Skeletal muscle tissue (tissue), 4 donors: ENCODE data around the gene TM4SF4. TPM values are rescaled to one million over a fixed set of nuclear protein-coding genes. Genes with fewer than 3 reads are reported as not detected.

Experiments
- H3K27ac ChIP-seq: one replicate; pipeline ENCODE4 v1.7.0; 2013; ENCODE audit warnings: mild to moderate bottlenecking, low read depth, low read length, inconsistent platforms
- H3K27me3 ChIP-seq, 3 donors: one replicate each; pipeline ENCODE4 v1.7.0; 2013; ENCODE audit warnings: low read length in 3 of 3; ENCODE audit not compliant: control insufficient read depth in 3 of 3, insufficient read depth in 3 of 3
- H3K36me3 ChIP-seq, 3 donors: one replicate each; pipeline ENCODE4 v1.7.0; 2013; ENCODE audit warnings: low read length in 3 of 3; ENCODE audit not compliant: control insufficient read depth in 3 of 3, insufficient read depth in 3 of 3
- H3K4me1 ChIP-seq, 3 donors: one replicate each; pipeline ENCODE4 v1.7.0; 2013; ENCODE audit warnings: low read length in 3 of 3, mild to moderate bottlenecking in 3 of 3; ENCODE audit not compliant: control insufficient read depth in 3 of 3, insufficient read depth in 3 of 3
- H3K4me3 ChIP-seq, 3 donors: one replicate each; pipeline ENCODE4 v1.7.0; 2013; ENCODE audit warnings: low read length in 3 of 3
- H3K9ac ChIP-seq, 3 donors: one replicate each; pipeline ENCODE4 v1.7.0; 2013; ENCODE audit warnings: low read length in 3 of 3, mild to moderate bottlenecking in 3 of 3, moderate library complexity in 2 of 3, low read depth in 1 of 3
- H3K9me3 ChIP-seq, 3 donors: one replicate each; pipeline ENCODE4 v1.7.0; 2013; ENCODE audit warnings: low read length in 3 of 3; ENCODE audit not compliant: control insufficient read depth in 3 of 3
- total RNA-seq: library from RNA; depleted of rRNA; stranded (reverse); fragments of >200 nt; gene quantifications from one replicate; pipeline ENCODE4 v1.2.3, GENCODE V29; 2014
- donor health status: Osteomylitis.

TM4SF4 gene
- total RNA-seq, 1 donor from 2014 or later: not detected

DNA sequence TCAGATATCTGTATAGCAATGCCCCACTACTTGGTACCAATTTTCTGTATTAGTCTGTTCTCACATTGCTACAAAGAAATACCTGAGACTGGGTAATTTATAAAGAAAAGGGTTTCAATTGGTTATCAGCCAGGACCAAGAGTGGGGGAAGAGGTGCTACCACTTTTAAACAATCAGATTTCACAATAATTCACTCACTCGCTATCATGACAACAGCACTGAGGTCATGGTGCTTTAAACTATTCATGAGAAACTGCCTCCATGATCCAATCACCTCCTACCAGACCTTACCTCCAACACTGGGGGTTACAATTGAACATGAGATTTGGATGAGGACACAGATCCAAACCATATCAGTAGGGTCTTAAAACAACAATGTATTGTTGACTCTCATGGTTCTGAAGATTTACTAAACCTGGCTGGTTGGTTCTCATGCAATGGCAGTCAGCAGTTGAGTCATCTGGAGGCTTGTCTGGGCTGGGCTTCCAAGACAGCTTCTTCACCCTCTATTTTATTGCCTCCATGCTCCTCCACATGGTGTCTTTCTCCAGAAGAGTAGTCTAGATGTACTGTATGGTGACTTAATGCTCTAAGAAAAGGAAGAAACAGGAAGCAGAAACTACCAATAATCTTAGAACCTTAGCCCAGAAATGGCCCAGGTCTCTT, 21.2 kb upstream of the TM4SF4 start:
- H3K9me3 ChIP-seq: no peaks in the 10 kb centered on the region
- H3K27ac ChIP-seq: no peak overlapping the region
- H3K9ac ChIP-seq: no peak overlapping the region
- no peaks in the 10 kb centered on the region for H3K36me3 ChIP-seq
- peaks cover 6 to 12% (median 9%) of the 10 kb centered on the region in 3 donors for H3K4me1 ChIP-seq
- H3K27me3 ChIP-seq: no peaks in the 10 kb centered on the region
- H3K4me3 ChIP-seq: no peak overlapping the region

DNA sequence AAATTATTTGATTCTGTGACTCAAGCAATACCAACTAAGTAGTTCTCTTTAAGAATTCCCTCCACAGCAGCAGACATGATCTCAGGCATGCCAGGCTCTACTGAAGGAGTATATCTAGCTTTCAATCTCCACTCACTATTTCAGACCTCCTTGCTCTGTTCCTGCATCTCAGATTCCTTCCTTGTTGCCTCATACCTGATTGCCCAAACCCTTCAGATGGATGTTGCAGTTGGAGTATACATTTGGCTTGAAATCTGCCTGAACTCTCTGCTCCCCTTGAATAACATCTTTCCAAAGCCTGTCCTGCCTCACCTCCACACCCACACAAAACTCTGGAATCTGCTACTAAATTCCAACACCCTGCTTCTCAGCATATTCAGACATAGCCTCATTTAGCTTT, 19.8 kb upstream of the TM4SF4 start:
- Histone ChIP-seq H3K36me3 (no peaks in the 10 kb centered on the region), H3K27me3 (no peaks in the 10 kb centered on the region), H3K4me1 (peaks cover 3 to 8% (median 7%) of the 10 kb centered on the region in 3 donors), H3K4me3 (no peak overlapping the region), H3K9me3 (no peaks in the 10 kb centered on the region), H3K9ac (no peak overlapping the region), H3K27ac (no peak overlapping the region)

- Histone ChIP-seq H3K27ac (no peak overlapping the region), H3K9me3 (no peaks in the 10 kb centered on the region), H3K4me1 (peaks cover 0 to 4% (median 1%) of the 10 kb centered on the region in 3 donors), H3K36me3 (no peaks in the 10 kb centered on the region), H3K27me3 (no peaks in the 10 kb centered on the region), H3K4me3 (no peak overlapping the region), H3K9ac (no peak overlapping the region)
Observed at GRCh38 chr3:149455366-149455765, 19.1 kb upstream of the TM4SF4 start.

DNA sequence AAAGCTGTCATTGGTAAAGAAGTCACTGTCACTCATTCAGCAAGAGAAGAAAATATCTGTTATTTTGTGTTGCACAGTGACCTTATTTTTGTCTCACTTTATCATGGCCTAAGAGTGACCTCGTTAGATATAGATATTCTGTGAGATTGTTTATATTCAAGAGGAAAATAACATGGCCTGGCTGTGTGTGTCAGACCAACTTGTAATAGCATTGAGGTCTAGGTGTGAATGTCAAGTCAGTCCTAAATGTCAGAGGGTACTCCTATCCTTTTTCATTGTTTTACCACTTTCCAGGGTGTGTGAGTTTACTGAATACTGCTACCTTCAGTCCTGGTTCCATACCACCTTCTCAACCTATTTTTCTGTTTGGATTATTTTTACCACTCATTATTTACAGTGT, 18.5 kb upstream of the TM4SF4 start:
- H3K4me1 ChIP-seq: peaks cover 0 to 5% (median 3%) of the 10 kb centered on the region in 3 donors
- no peaks in the 10 kb centered on the region for H3K9me3 ChIP-seq
- H3K27me3 ChIP-seq: no peaks in the 10 kb centered on the region
- H3K4me3 ChIP-seq: no peak overlapping the region
- no peak overlapping the region for H3K27ac ChIP-seq
- H3K9ac ChIP-seq: no peak overlapping the region
- no peaks in the 10 kb centered on the region for H3K36me3 ChIP-seq

DNA sequence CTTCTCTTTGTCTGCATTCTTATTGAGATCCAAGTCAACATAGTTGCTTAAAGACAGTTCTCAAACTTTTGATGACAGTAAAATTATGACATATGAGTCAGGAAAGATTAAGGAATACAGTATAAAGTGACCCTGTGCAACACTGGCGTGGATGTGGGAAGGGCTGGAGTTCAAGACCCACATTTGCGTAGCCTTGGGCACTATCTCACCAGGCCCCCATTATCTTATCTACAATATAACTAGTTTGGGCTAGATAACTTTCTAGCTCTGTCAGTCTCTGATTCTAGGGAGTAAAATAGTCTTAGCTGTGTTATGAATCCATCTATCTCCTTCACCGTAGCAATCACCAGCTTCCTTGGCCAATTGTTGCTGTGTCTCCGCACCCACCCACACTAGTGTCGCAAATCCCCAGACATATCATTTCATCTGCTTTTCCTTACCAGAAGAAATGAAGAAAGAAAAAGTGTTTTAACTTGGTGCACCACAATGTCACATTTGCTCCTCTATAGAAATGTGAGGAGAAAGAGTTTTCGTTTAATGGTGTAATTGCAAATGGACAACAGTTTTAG, 14.9 kb upstream of the TM4SF4 start:
- no peak overlapping the region for H3K4me3 ChIP-seq
- no peak overlapping the region for H3K9ac ChIP-seq
- H3K36me3 ChIP-seq: no peaks in the 10 kb centered on the region
- no peaks in the 10 kb centered on the region for H3K27me3 ChIP-seq
- no peaks in the 10 kb centered on the region for H3K9me3 ChIP-seq
- no peak overlapping the region for H3K27ac ChIP-seq
- peaks cover 2 to 5% (median 3%) of the 10 kb centered on the region in 3 donors for H3K4me1 ChIP-seq

- Histone ChIP-seq H3K27me3 (no peaks in the 10 kb centered on the region), H3K4me3 (no peak overlapping the region), H3K36me3 (no peaks in the 10 kb centered on the region), H3K4me1 (peaks cover 2 to 5% (median 3%) of the 10 kb centered on the region in 3 donors), H3K9ac (no peak overlapping the region), H3K27ac (no peak overlapping the region), H3K9me3 (no peaks in the 10 kb centered on the region)
Observed at GRCh38 chr3:149460117-149460516, 14.4 kb upstream of the TM4SF4 start.

DNA sequence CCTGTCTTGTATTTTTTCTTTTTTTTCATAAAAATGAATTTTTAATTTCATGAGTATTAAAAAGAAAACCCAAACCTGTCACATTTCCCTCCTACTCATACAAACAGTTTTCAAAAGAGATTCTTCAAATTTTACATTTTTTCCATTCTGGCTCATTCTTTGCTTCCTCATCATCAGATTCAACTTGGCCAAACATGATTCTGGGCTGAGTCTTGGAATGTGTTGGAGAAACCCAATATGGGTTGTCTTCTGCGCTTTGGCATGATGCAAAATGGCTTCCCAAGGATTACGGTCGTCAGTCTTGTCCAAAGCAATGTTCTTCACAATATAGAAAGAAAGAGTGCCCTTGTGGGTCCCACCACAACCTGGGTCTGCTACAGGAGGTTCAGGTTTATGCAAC, 12.4 kb upstream of the TM4SF4 start:
- Histone ChIP-seq H3K27me3 (no peaks in the 10 kb centered on the region), H3K4me1 (peaks cover 5 to 7% (median 6%) of the 10 kb centered on the region in 3 donors), H3K9ac (no peak overlapping the region), H3K27ac (no peak overlapping the region), H3K9me3 (no peaks in the 10 kb centered on the region), H3K36me3 (no peaks in the 10 kb centered on the region), H3K4me3 (no peak overlapping the region)

DNA sequence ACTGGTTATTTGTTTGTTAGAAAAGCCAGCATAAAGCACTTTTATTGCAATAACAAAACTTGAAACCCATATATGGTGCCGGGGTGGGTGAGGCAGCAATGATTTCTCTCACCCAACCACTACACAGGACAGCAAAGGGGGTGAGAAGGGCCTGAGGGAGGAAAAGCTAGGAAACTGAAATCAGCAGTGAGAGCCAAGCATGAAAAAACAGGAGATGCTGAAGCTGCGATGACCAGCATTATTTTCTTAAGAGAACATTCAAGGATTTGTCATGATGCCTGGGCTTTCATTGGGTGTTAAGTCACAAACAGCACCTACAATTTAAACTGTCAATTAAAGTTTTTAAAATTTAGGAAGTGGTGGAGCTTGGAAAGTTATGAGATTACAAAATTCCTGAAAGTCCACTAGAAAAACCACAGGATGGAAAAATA, 11.9 kb upstream of the TM4SF4 start:
- Histone ChIP-seq H3K9ac (no peak overlapping the region), H3K9me3 (no peaks in the 10 kb centered on the region), H3K27me3 (no peaks in the 10 kb centered on the region), H3K4me3 (no peak overlapping the region), H3K27ac (no peak overlapping the region), H3K4me1 (peaks cover 5 to 7% (median 6%) of the 10 kb centered on the region in 3 donors), H3K36me3 (no peaks in the 10 kb centered on the region)

GRCh38 chr3:149463921-149464320, 10.6 kb upstream of the TM4SF4 start:
- Histone ChIP-seq H3K4me1 (peaks cover 5 to 7% (median 6%) of the 10 kb centered on the region in 3 donors), H3K9me3 (no peaks in the 10 kb centered on the region), H3K9ac (no peak overlapping the region), H3K36me3 (no peaks in the 10 kb centered on the region), H3K27ac (no peak overlapping the region), H3K27me3 (no peaks in the 10 kb centered on the region), H3K4me3 (no peak overlapping the region)

DNA sequence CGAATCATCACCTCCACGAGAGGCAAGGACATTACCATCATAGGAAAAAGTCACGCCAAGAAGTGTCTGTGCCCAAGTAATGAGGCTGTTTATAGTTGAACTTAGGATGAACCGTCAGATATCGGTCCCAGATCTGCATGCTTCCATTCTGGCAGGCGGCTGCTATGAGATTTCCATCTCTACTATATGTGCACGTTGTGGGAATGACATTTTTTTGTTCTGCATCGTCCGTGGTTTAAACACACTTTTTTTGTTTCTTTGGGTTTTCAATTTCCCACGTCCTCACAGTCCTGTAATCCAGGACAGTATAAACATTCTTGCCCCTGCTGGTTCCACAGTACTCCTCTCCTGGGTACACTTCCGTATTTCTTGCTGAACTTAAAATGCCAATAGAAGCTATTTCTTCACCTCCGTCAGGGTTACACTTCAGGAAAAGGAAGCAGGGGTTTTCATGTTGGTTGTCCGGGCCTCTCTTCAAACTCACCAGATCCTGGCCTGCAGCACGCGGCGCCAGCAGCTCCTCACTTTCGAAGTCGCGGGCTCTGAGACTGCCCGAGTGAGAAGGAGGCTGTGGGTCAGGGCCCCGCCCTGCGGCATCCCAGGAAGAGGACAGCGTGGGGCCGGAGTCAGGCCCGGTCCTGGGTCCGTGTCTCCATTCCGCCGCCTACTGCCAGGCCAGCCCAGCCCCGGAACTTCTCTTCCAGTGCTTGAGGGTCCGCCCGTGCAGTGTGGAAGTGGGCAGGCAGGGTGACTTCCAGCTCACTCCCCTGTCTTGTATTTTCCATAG, 9.8 kb upstream of the TM4SF4 start:
- Histone ChIP-seq H3K4me1 (peaks cover 4 to 7% (median 6%) of the 10 kb centered on the region in 3 donors), H3K4me3 (no peak overlapping the region), H3K36me3 (no peaks in the 10 kb centered on the region), H3K9ac (no peak overlapping the region), H3K9me3 (no peaks in the 10 kb centered on the region), H3K27me3 (no peaks in the 10 kb centered on the region), H3K27ac (no peak overlapping the region)
